Uterus (tissue), 2 donors: Measurements from ENCODE around the gene LAMA5.

Experiments
- CTCF ChIP-seq, 4 experiments: fragments of 200-600 bp in 2 of 4; fragments of 450-650 bp in 2 of 4; sonication (generic) in 2 of 4; IDR thresholded peaks; one replicate each; pipeline ENCODE4 v1.5.1; 2016 to 2019; ENCODE audit warnings: antibody characterized with exemption in 4 of 4, mild to moderate bottlenecking in 2 of 4, moderate library complexity in 1 of 4
- POLR2A ChIP-seq, 2 donors: fragments of 450-650 bp; IDR thresholded peaks; one replicate each; pipeline ENCODE4 v1.6.1; 2016; ENCODE audit warnings: antibody characterized with exemption in 2 of 2, mild to moderate bottlenecking in 1 of 2, moderate library complexity in 1 of 2

- TF ChIP-seq CTCF (IDR thresholded peaks at IDR 0.05) (no peak), POLR2A (IDR thresholded peaks at IDR 0.05) (no peak)
Measured at GRCh38 chr20:62389601-62390087, 22.5 kb upstream of the LAMA5 start.
